H1 (cell line): ENCODE data around the gene MMP15. TPM values are rescaled to one million over a fixed set of nuclear protein-coding genes. Genes with fewer than 3 reads are reported as not detected.
A peak's percentile ranks its signal among the peaks of the same experiment; 100 is the strongest.

ENCODE experiments used
- CTCF ChIA-PET: fragments of 300-600 bp; sonication (Branson Sonifier 250); formaldehyde crosslinking; loops from one replicate; lab custom pipeline; 2021; ENCODE audit not compliant: partially characterized antibody; lab: Charles Lee
- POLR2A ChIA-PET: fragments of 300-600 bp; sonication (Branson Sonifier 250); formaldehyde crosslinking; loops from one replicate; lab custom pipeline; 2021; ENCODE audit warnings: inconsistent platforms; ENCODE audit not compliant: partially characterized antibody; lab: Charles Lee
- DNase-seq, 2 experiments: peaks; one replicate each; pipeline versions ENCODE4 v3.0.0 to v3.0.0-alpha.2; 2010 to 2022; ENCODE audit warnings: low spot score in 2 of 2, low read depth in 1 of 2, mixed read lengths in 1 of 2
- FAIRE-seq: peaks from 2 replicates; lab custom pipeline; 2011; peaks lifted over from hg19 to GRCh38; lab: Jason Lieb, UNC
- H2AFZ ChIP-seq: 2 replicates; pipeline ENCODE4 v1.8.1; 2012; ENCODE audit warnings: low read length, inconsistent platforms
- H2AK5ac ChIP-seq: 2 replicates; pipeline ENCODE4 v1.6.1; 2013; ENCODE audit warnings: low read depth, low read length
- H2BK120ac ChIP-seq: replicated peaks from 2 replicates; pipeline ENCODE3; 2013; ENCODE audit warnings: low read depth, low read length, inconsistent platforms
- H2BK12ac ChIP-seq: 2 replicates; pipeline ENCODE4 v1.6.1; 2013; ENCODE audit warnings: low read depth, low read length
- H2BK15ac ChIP-seq: 2 replicates; pipeline ENCODE4 v1.6.1; 2013; ENCODE audit warnings: low read length
- H2BK20ac ChIP-seq: 2 replicates; pipeline ENCODE4 v1.6.1; 2013; ENCODE audit warnings: low read length
- H2BK5ac ChIP-seq: 2 replicates; pipeline ENCODE4 v1.6.1; 2013; ENCODE audit warnings: low read depth, low read length
- H3K14ac ChIP-seq: 2 replicates; pipeline ENCODE4 v1.6.1; 2013; ENCODE audit warnings: inconsistent platforms; ENCODE audit not compliant: insufficient read length
- H3K18ac ChIP-seq: 2 replicates; pipeline ENCODE4 v1.6.1; 2013; ENCODE audit warnings: low read length; ENCODE audit errors: extremely low read depth
- H3K23ac ChIP-seq: 2 replicates; pipeline ENCODE4 v1.6.1; 2013; ENCODE audit warnings: inconsistent platforms; ENCODE audit not compliant: insufficient read length
- H3K23me2 ChIP-seq: 2 replicates; pipeline ENCODE4 v1.6.1; 2013; ENCODE audit warnings: low read depth, low read length
- H3K27ac ChIP-seq: 2 replicates; pipeline ENCODE4 v1.6.1; 2011; ENCODE audit warnings: low read depth, low read length, inconsistent platforms
- H3K27me3 ChIP-seq, 4 experiments: replicated peaks in 1 of 4; 1 replicate in 1 of 4; 2 replicates in 3 of 4; pipeline versions ENCODE4 v1.6.1 to v1.8.1; 2011 to 2013; ENCODE audit warnings: low read length in 3 of 4, mild to moderate bottlenecking in 3 of 4, inconsistent platforms in 2 of 4, mixed read lengths in 2 of 4, moderate library complexity in 1 of 4; ENCODE audit not compliant: control insufficient read depth in 3 of 4, insufficient read depth in 3 of 4; ENCODE audit errors: extremely low read depth in 1 of 4
- H3K36me3 ChIP-seq, 4 experiments: 2 replicates each; pipeline versions ENCODE4 v1.6.1 to v1.8.1; 2011 to 2013; ENCODE audit warnings: mild to moderate bottlenecking in 4 of 4, low read length in 3 of 4, moderate library complexity in 2 of 4, control low read depth in 1 of 4, inconsistent platforms in 1 of 4; ENCODE audit not compliant: insufficient read depth in 4 of 4, control insufficient read depth in 2 of 4
- H3K4ac ChIP-seq: replicated peaks from 2 replicates; pipeline ENCODE3; 2013; ENCODE audit warnings: low read length, low read depth, mixed read lengths, inconsistent platforms; ENCODE audit not compliant: insufficient read length
- H3K4me1 ChIP-seq, 4 experiments: replicated peaks in 1 of 4; 1 replicate in 1 of 4; 2 replicates in 3 of 4; pipeline versions ENCODE4 v1.6.1 to v1.8.1; 2011 to 2013; ENCODE audit warnings: low read length in 3 of 4, inconsistent platforms in 2 of 4, mixed read lengths in 1 of 4; ENCODE audit not compliant: insufficient read depth in 4 of 4, control insufficient read depth in 3 of 4
- H3K4me2 ChIP-seq, 2 experiments: 2 replicates each; pipeline versions ENCODE4 v1.6.1 to v1.8.1; 2011 to 2013; ENCODE audit warnings: low read depth in 2 of 2, low read length in 2 of 2, control low read depth in 1 of 2, inconsistent platforms in 1 of 2, mild to moderate bottlenecking in 1 of 2; ENCODE audit not compliant: insufficient read depth in 1 of 2
- H3K4me3 ChIP-seq, 4 experiments: fragments of 200-600, 300-600 bp in 1 of 4; sonication (generic), shearing (Covaris generic), sonication (Bioruptor Twin) in 1 of 4; 2 replicates each; pipeline versions ENCODE4 v1.5.1 to v1.8.1; 2011 to 2016; ENCODE audit warnings: low read length in 4 of 4, low read depth in 3 of 4, control low read depth in 2 of 4, inconsistent platforms in 2 of 4, mild to moderate bottlenecking in 2 of 4, mixed read lengths in 1 of 4, moderate library complexity in 1 of 4; ENCODE audit not compliant: insufficient read depth in 2 of 4; ENCODE audit errors: extremely low read depth in 1 of 4
- H3K56ac ChIP-seq: replicated peaks from 2 replicates; pipeline ENCODE3; 2013; ENCODE audit warnings: low read depth, mild to moderate bottlenecking, mixed read lengths, low read length, inconsistent platforms; ENCODE audit not compliant: insufficient read length
- H3K79me1 ChIP-seq: 2 replicates; pipeline ENCODE4 v1.6.1; 2013; ENCODE audit warnings: low read depth, low read length, control low read depth
- H3K79me2 ChIP-seq, 2 experiments: 2 replicates each; pipeline versions ENCODE4 v1.6.1 to v1.8.1; 2012 to 2013; ENCODE audit warnings: low read length in 2 of 2, mild to moderate bottlenecking in 2 of 2, inconsistent platforms in 1 of 2; ENCODE audit not compliant: insufficient read depth in 2 of 2, control insufficient read depth in 1 of 2
- H3K9ac ChIP-seq, 4 experiments: replicated peaks in 1 of 4; 1 replicate in 1 of 4; 2 replicates in 3 of 4; pipeline versions ENCODE4 v1.6.1 to v1.8.1; 2011 to 2013; ENCODE audit warnings: low read depth in 3 of 4, low read length in 3 of 4, control low read depth in 2 of 4, mild to moderate bottlenecking in 2 of 4, moderate library complexity in 2 of 4, inconsistent platforms in 1 of 4; ENCODE audit errors: extremely low read depth in 1 of 4
- H3K9me3 ChIP-seq, 2 experiments: 2 replicates each; pipeline versions ENCODE4 v1.6.1 to v1.8.1; 2012 to 2013; ENCODE audit warnings: mild to moderate bottlenecking in 2 of 2, moderate library complexity in 2 of 2, control low read depth in 1 of 2, inconsistent platforms in 1 of 2, low read depth in 1 of 2, low read length in 1 of 2, mixed read lengths in 1 of 2; ENCODE audit not compliant: insufficient read depth in 2 of 2
- H4K20me1 ChIP-seq, 2 experiments: replicated peaks in 1 of 2; 2 replicates each; pipeline versions ENCODE3 to v1.8.1; 2011 to 2013; ENCODE audit warnings: inconsistent platforms in 2 of 2, low read length in 2 of 2, mild to moderate bottlenecking in 1 of 2; ENCODE audit not compliant: insufficient read depth in 2 of 2, control insufficient read depth in 1 of 2
- H4K5ac ChIP-seq: 2 replicates; pipeline ENCODE4 v1.6.1; 2013; ENCODE audit warnings: low read length, low read depth, mixed read lengths, inconsistent platforms; ENCODE audit not compliant: insufficient read length
- H4K8ac ChIP-seq: 2 replicates; pipeline ENCODE4 v1.8.0; 2013; ENCODE audit warnings: mild to moderate bottlenecking, moderate library complexity, low read length, inconsistent platforms; ENCODE audit not compliant: insufficient read depth; ENCODE audit errors: extremely low read depth
- H4K91ac ChIP-seq: replicated peaks from 2 replicates; pipeline ENCODE3; 2013; ENCODE audit warnings: low read length, mixed read lengths, inconsistent platforms; ENCODE audit not compliant: insufficient read length
- WGBS, 2 experiments: shearing (Covaris generic) in 1 of 2; methylation state at CpG; one replicate each; pipeline versions ENCODE4 v1.1.6 to v1.1.7; 2013 to 2015; ENCODE audit warnings: low lambda C conversion rate in 2 of 2, mixed read lengths in 2 of 2, inconsistent platforms in 1 of 2, low coverage in 1 of 2, missing lambda C conversion rate in 1 of 2; ENCODE audit not compliant: insufficient replicate concordance in 2 of 2, insufficient coverage in 1 of 2, insufficient read length in 1 of 2; ENCODE audit errors: extremely low coverage in 1 of 2, missing lambda C conversion rate in 1 of 2; 5-methylcytosine and 5-hydroxymethylcytosine counted together
- polyA plus RNA-seq, 7 experiments: library from polyadenylated mRNA; depleted of rRNA in 3 of 7; stranded (reverse) in 5 of 7; unstranded in 2 of 7; fragments of >200 nt in 5 of 7; fragments of 200-250 nt in 2 of 7; gene quantifications; 1 replicate in 5 of 7; 2 replicates in 1 of 7; 4 replicates in 1 of 7; pipeline versions ENCODE4 v1.2.1 to v1.2.3, GENCODE V29; 2011 to 2013; ENCODE audit warnings: missing spikeins in 2 of 7, mixed read lengths in 2 of 7
- total RNA-seq: library from RNA; stranded (reverse); fragmentation: NEBNext Ultra II Directional; extraction: Animal tissue kit (Norgen Biotek cat#: 25700); gene quantifications from 2 replicates; pipeline ENCODE4 v1.2.1, GENCODE V29; 2021

Gene MMP15
- total and polyA plus RNA-seq, 2 of the 8 experiments (the other 6 are each of a cell fraction or from before 2014, with no cell fraction given), result 38.5 to 42.2 TPM

- DNase-seq, result peak in 1 of 2 experiments; percentile 64
- H3K18ac ChIP-seq, result peak overlapping the region; percentile 95
- H3K79me2 ChIP-seq, result peaks cover 0 to 38% of the 10 kb centered on the region in 2 experiments; a peak in 2 of 4 replicates
- no peaks in the 10 kb centered on the region for H3K36me3 ChIP-seq
- no peaks in the 10 kb centered on the region for H3K9me3 ChIP-seq
- ChIA-PET CTCF (interaction anchor here (2.1 to 19.9 kb wide), 6 partner anchors 9 to 95 kb away, joined by 5 to 362 read pairs (median 19); partner anchors contain the start of gene CFAP20), POLR2A (interaction anchor here (0.8 to 4.2 kb wide), 9 partner anchors 9 to 291 kb away, joined by 3 to 20 read pairs (median 5); partner anchors contain the start of genes CFAP20 and KATNB1)
- H3K4me1 ChIP-seq, result peaks cover 0 to 31% (median 20%) of the 10 kb centered on the region in 4 experiments; a peak in 6 of 7 replicates
- H3K23ac ChIP-seq, result no peak overlapping the region
- H2AK5ac ChIP-seq, result peak overlapping the region; percentile 40; the same call in 1 of the 2 replicates
- H2AFZ ChIP-seq, result no peak overlapping the region
- no peak overlapping the region for H2BK20ac ChIP-seq
- H3K14ac ChIP-seq, result no peak overlapping the region
- no peak overlapping the region for H4K8ac ChIP-seq
- H3K4me3 ChIP-seq, result peak overlapping the region; percentile 73 to 90 (median 82)
- no peak overlapping the region for H2BK120ac ChIP-seq
- H2BK12ac ChIP-seq, result peak overlapping the region; percentile 50; the same call in 1 of the 2 replicates
- FAIRE-seq, result no peak
- H3K4me2 ChIP-seq, result peak overlapping the region; percentile 83 to 99
- peaks cover 0 to 14% of the 10 kb centered on the region in 2 experiments for H4K20me1 ChIP-seq
- no peak overlapping the region for H3K4ac ChIP-seq
- H3K27me3 ChIP-seq, result no peaks in the 10 kb centered on the region; a peak in 3 of 7 replicates
- H3K79me1 ChIP-seq, result peaks cover 17% of the 10 kb centered on the region
- peak overlapping the region in 3 of 4 experiments; percentile 14 to 64 (median 45); a peak in 3 of 7 replicates for H3K9ac ChIP-seq
- peak overlapping the region; percentile 27 for H4K91ac ChIP-seq
- H4K5ac ChIP-seq, result no peak overlapping the region
- H3K23me2 ChIP-seq, result peaks cover 25% of the 10 kb centered on the region; the same call in 1 of the 2 replicates
- H2BK15ac ChIP-seq, result peak overlapping the region; percentile 29; the same call in 1 of the 2 replicates
- WGBS, 2 experiments, result 0% methylated on average over 29 of the region's 38 CpGs; no CpG with 5 or more reads in 1 of the 2 experiments
- peak overlapping the region; percentile 75; the same call in 1 of the 2 replicates for H2BK5ac ChIP-seq
- no peak overlapping the region for H3K27ac ChIP-seq
- H3K56ac ChIP-seq, result peak overlapping the region; percentile 70
Measured at GRCh38 chr16:58026705-58027160, 1.2 kb downstream of the MMP15 start.
